Caki2 (cell line): ENCODE measurements around the gene PLK5. TPM values are rescaled to one million over a fixed set of nuclear protein-coding genes. Genes with fewer than 3 reads are reported as not detected.
"Not testable (repeated sequence)": the region's sequence is repeated elsewhere in the genome, so short reads cannot be mapped to it uniquely, and the experiment has no call there.

ENCODE experiments used
- DNase-seq: peaks from one replicate; pipeline ENCODE4 v3.0.0-alpha.2; 2015; ENCODE audit warnings: low read depth
- in situ Hi-C: cut with HindIII; loops from 2 replicates; pipeline ENCODE4 v1.10.0; 2016; ENCODE audit warnings: low sequenced_read_pairs, low pct_unique_long_range_greater_than_20kb, mixed read lengths
- total RNA-seq: library from RNA; depleted of rRNA; stranded (reverse); fragments of >200 nt; shearing (Covaris generic); gene quantifications from 2 replicates; pipeline ENCODE4 v1.2.3, GENCODE V29; 2014; ENCODE audit warnings: low replicate concordance; rRNA removed

Gene PLK5, protein sequence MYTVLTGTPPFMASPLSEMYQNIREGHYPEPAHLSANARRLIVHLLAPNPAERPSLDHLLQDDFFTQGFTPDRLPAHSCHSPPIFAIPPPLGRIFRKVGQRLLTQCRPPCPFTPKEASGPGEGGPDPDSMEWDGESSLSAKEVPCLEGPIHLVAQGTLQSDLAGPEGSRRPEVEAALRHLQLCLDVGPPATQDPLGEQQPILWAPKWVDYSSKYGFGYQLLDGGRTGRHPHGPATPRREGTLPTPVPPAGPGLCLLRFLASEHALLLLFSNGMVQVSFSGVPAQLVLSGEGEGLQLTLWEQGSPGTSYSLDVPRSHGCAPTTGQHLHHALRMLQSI
- not detected in 2 replicates for total RNA-seq

GRCh38 chr19:1523412-1524286, at the start of gene PLK5:
TSS of gene PLK5 (plus strand) at chr19:1524077. CDS start at chr19:1526997, 2,920 bp downstream.
- no peak for DNase-seq
- in situ Hi-C loops: no loop called here

GRCh38 chr19:1474765-1475351, 49.0 kb upstream of the PLK5 start:
- in situ Hi-C loops: no loop called here
- no peak for DNase-seq

GRCh38 chr19:1475751-1476437, 48.0 kb upstream of the PLK5 start:
- no peak for DNase-seq
- in situ Hi-C loops: no loop called here

DNA sequence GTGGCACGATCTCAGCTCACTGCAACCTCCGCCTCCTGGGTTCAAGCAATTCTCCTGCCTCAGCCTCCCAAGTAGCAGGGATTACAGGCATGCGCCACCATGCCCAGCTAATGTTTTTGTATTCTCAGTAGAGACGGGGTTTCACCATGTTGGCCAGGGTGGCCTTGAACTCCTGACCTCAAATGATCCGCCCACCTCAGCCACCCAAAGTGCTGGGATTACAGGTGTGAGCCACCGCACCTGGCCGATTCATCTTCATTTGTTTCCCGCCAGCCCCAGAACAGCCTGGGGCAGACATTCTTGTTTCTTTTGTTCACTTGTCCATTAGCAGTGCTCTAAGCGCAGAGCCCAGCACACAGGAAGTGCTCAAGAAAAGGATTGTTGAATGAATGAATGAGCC, 46.8 kb upstream of the PLK5 start:
- in situ Hi-C loops, DNase-seq: not testable (repeated sequence)

DNA sequence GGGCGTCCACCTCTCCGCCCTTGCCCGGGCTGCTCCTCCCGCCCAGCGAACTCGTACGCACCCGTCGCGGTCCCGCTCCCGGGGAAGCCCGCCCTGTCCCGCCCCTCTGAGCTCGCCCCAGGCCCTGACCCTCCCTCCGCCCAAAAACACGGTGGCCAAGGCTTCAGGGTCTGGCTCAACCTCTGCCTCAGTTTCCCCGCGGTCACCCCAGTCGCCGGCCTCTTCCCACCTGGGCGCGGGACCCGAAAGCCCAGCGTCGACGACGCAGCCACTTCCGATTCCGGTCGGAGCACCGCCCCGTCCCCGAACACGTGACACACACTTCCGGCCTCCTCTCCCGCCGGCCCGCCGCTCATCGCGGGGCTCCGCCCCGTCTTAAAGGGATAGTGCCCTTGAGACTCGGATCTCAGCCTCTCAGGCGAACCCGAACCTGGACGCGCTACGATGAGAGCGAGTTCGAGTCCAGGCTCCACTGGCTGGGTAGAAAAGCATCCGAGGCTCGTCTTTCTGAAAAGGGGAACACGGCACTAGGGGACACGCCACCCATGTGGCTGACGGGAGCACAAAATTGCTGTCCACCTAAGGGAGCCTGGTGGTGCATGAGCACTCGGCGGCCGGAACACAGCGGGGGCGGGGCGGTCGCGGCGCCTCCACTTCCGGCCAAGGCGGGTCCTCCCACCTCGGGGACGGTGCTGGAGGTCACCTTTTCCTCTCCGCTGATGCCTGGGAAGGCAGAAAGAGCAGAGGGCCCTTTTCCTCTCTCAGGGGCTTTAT, 44.8 kb upstream of the PLK5 start, which contains the start of gene C19orf25:
TSS of gene C19orf25 (minus strand) at position 282 of the 774 bp plus-strand sequence. CDS start 312 bp downstream, outside the sequence.
- in situ Hi-C loops: no loop called here
- DNase-seq: peak; percentile 85

DNA sequence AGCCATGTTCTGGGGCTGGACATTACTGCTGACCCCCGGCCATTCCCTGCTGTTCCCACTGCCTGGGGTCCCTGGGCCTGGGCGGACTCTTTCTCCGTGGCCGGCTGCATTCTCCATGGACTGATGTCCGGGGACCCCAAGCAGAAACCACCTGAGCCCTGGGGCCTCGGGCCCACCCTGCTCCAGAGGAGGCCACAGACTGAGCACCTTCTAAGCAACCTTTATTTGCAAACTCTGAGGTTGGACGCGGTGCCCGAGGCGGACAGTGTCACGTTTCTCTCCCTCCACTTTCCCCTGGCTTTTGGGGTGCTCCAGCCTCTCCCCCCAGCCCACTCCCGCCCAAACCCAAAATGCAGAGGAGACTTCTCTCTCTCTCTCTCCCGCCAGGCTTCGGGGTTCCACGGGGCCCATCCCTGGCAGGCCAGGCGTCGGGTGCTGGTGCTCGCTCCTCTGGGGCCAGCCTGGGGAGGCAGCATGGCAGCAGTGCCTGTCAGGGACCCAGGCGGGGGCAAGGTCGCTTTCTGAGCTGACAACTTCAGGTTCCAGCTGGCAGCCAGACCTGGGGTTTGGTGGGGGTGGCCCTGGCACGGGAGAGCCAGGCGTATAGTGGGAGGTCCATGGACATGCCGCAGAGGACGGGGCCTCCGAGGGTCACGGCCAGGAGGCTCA, 42.5 kb upstream of the PLK5 start:
- no peak for DNase-seq
- in situ Hi-C loops: no loop called here

GRCh38 chr19:1481893-1482360, 42.0 kb upstream of the PLK5 start:
- no peak for DNase-seq
- in situ Hi-C loops: no loop called here

DNA sequence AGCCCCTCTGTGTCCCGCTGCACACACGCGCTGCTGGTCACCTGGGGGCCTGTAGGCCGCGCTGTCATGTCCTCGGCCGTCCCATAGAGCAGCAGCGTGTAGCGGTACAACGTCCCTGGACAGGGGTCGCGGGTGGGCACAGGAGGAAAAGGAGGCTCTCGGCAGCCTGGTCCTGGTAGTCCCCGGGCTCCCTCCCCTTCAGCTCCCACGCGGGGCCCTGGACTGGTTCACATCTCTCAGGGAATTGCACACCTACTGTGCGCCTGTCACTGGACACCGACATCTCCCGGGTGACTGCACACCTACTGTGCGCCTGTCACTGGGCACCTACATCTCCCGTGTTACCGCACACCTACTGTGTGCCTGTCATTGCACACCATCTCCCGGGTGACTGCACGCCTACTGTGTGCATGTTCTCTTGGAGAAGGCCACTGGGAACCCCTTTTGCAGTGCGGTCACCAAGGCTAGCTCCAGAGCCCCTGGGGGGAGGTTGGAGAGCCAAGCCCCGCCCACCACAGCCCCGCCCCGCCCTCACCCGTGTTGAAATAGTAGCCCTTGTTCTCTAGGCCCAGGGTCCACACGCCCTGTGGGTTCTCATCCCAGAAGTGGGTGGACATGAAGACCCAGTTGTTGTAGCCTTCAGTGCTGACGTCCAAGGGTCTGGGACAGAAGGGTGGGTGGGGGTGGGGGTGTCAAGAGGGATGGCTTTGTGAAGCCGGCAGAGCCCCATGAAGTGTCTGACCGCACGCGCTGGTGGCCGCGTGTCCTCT, 41.3 kb upstream of the PLK5 start:
- in situ Hi-C loops: no loop called here
- no peak for DNase-seq

GRCh38 chr19:1483131-1483978, 40.5 kb upstream of the PLK5 start:
- in situ Hi-C loops: no loop called here
- DNase-seq: no peak

DNA sequence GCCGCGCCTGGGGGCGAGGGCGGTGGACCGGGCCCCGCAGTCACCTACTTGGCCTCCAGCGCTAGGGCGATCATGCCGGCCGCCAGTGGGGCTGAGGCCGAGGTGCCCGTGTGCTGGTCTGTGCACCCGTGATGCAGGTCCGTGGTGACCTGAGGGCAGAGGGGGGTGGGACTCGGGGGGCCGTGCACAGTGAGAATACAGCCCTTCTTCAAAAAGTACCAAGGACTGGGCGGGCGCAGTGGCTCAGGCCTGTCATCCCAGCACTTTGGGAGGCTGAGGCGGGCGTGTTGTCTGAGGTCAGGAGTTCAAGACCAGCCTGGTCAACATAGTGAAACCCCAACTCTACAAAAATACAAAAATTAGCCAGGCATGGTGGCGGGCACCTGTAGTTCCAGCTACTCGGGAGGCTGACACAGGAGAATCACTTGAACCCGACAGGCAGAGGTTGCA, 39.9 kb upstream of the PLK5 start:
- in situ Hi-C loops: no loop called here

DNA sequence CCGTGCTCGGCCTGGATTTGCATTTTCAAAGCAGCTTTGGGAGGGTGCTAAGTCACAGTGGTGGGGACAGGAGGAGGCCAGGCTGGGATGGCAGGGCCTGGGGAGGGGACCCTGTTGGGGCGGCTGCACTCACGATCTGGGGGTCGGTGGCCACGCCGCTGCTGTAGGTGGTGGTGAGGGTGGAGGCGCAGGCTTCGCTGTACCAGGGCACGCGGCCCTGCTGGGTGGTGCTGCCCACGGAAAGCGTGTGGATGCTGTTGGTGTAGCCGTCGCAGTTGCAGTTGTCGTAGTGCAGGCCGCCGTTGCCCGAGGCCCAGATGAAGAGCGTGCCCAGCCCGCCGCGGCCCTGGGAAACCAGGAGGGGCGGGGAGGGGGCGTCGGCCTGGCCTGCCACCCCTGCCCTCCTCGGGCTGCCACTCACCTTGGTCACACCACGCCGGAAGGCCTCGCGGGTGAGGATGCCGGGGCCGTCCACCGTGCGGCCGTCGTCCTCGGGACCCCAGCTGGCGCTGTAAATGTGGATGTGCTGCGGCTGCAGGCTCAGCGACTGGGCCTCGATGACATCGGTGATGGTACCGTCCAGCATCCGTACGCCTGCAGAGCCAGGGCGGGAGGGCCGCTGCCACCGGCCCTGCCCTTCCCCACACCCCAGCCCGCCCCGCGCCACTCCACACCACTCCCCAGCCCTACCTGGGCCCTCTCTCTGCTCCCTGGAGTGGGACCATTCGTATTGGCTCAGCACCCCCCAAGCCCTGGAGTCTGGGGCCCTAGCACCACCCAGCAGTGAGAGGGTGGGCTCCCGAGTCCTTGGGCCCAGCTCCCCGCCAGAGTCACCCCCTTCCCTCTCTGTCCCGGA, 36.9 kb upstream of the PLK5 start:
- DNase-seq: no peak
- in situ Hi-C loops: no loop called here

More for the DNA sequence above, 39.9 kb upstream of the PLK5 start:
- DNase-seq: no peak

DNA sequence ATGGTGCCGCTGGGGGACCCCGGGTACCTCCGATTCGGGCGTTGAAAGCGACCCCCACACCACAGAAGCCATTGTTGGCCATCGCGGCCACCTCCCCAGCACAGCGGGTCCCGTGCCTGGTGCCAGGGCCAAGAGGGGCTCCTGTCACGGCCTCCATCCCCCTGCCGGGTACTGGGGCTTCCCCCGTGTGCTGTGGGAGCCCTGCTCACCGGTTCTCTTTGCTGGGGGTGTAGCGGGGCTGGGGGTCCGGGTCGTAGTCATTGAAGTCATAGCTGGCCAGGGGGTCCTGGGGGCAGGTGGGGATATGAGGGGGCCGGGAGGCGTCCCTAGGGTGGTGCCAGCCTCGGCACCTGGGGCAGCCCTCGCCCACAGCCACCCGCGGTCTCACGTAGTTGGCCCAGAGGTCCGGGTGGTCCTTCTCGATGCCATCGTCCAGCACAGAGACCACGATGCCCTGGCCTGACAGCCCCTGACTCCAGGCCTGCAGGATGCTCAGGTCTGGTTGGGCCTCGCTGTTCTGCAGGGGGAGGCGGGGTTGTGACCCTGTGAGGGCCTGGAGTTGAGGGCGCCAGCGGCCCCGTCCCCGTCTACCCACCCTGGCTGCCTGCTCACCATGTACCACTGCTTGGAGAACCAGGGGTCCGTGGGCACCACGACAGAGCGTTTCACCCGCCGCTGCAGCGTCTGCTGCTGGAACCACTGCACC, 36.1 kb upstream of the PLK5 start:
- in situ Hi-C loops: no loop called here
- DNase-seq: no peak

DNA sequence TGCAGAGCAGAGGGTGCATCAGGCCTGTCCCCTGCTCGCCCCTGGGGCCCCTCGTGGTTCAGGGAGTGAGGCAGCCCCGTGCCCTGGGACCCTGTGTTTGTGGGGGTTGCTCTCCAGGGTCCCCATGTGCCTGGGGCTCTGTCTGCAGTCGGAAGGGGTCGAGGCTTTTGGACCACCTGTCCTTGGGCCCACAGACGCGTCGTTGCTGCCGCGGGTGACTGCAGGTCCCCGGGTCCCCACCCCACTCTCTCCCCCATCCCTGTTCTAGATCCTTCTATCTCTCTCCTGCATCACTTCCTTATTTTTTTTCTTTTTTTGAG, 35.6 kb upstream of the PLK5 start:
- in situ Hi-C loops: no loop called here
- no peak for DNase-seq
